NCI-H146 treated with DMSO at 0.1 percent for 48 hours (cell line): ENCODE measurements around the gene PIP4K2B.
"Not testable (repeated sequence)": the region's sequence is repeated elsewhere in the genome, so short reads cannot be mapped to it uniquely, and the experiment has no call there.

Source experiments
- DNase-seq: peaks from one replicate; lab custom pipeline; 2025; ENCODE audit not compliant: unreplicated experiment; lab: John Stamatoyannopoulos, UW

Gene PIP4K2B

GRCh38 chr17:38730526-38731379 is 68.6 kb downstream of the PIP4K2B start:
- peak; percentile 16 for DNase-seq

- peak; percentile 56 for DNase-seq
Observed at GRCh38 chr17:38729886-38730525, 69.3 kb downstream of the PIP4K2B start, which contains the start of gene CISD3. Gene CISD3 (plus strand): TSS chr17:38730341. CDS start chr17:38730359, 18 bp downstream.

GRCh38 chr17:38729368-38729885 is 69.9 kb downstream of the PIP4K2B start:
- DNase-seq: no peak

GRCh38 chr17:38728290-38728831 is 71.0 kb downstream of the PIP4K2B start:
- DNase-seq: no peak

- no peak for DNase-seq
Observed at GRCh38 chr17:38727736-38728135, 71.6 kb downstream of the PIP4K2B start.

- not testable (repeated sequence) for DNase-seq
Observed at GRCh38 chr17:38726145-38726544, 73.2 kb downstream of the PIP4K2B start.

- no peak for DNase-seq
Observed at GRCh38 chr17:38725066-38725465, 74.3 kb downstream of the PIP4K2B start.

- no peak for DNase-seq
Observed at GRCh38 chr17:38724337-38724988, 74.9 kb downstream of the PIP4K2B start.

- DNase-seq: no peak
Observed at GRCh38 chr17:38721802-38722201, 77.6 kb downstream of the PIP4K2B start.

- no peak for DNase-seq
Observed at GRCh38 chr17:38720941-38721340, 78.4 kb downstream of the PIP4K2B start.

- DNase-seq: no peak
Observed at GRCh38 chr17:38719943-38720641, 79.3 kb downstream of the PIP4K2B start.

GRCh38 chr17:38719289-38719942 is 79.9 kb downstream of the PIP4K2B start:
- DNase-seq: no peak

GRCh38 chr17:38717139-38717745 is 82.1 kb downstream of the PIP4K2B start:
- no peak for DNase-seq

GRCh38 chr17:38716368-38717005 is 82.9 kb downstream of the PIP4K2B start:
- no peak for DNase-seq
